Measurements from ENCODE around the gene PARD3.

Gene PARD3

GRCh38 chr10:34134602-34135001 is 680.5 kb downstream of the PARD3 start:
- H3K4me3 ChIP-seq (replicated peaks in 1 of 2; ENCODE audit: low read depth in 2 of 2, low read length in 2 of 2) = no peak overlapping the region
- no peak for DNase-seq (ENCODE audit: low read depth in 2 of 2)
- TF ChIP-seq CTCF (IDR thresholded peaks at IDR 0.05; ENCODE audit: low read depth, low read length) = no peak

- no peak overlapping the region for H3K4me3 ChIP-seq (replicated peaks in 1 of 2; ENCODE audit: low read depth in 2 of 2, low read length in 2 of 2)
- no peak for DNase-seq (ENCODE audit: low read depth in 2 of 2)
- TF ChIP-seq CTCF (IDR thresholded peaks at IDR 0.05; ENCODE audit: low read depth, low read length) = no peak
Observed at GRCh38 chr10:34133406-34133805, 681.7 kb downstream of the PARD3 start.

GRCh38 chr10:34131152-34131551 is 683.9 kb downstream of the PARD3 start:
- H3K4me3 ChIP-seq (replicated peaks in 1 of 2; ENCODE audit: low read depth in 2 of 2, low read length in 2 of 2) = no peak overlapping the region
- DNase-seq (ENCODE audit: low read depth in 2 of 2) = no peak
- TF ChIP-seq CTCF (IDR thresholded peaks at IDR 0.05; ENCODE audit: low read depth, low read length) = no peak

- DNase-seq (ENCODE audit: low read depth in 2 of 2) = no peak
- no peak for TF ChIP-seq CTCF (IDR thresholded peaks at IDR 0.05; ENCODE audit: low read depth, low read length)
- H3K4me3 ChIP-seq (replicated peaks in 1 of 2; ENCODE audit: low read depth in 2 of 2, low read length in 2 of 2) = no peak overlapping the region
Observed at GRCh38 chr10:34127676-34128075, 687.4 kb downstream of the PARD3 start.

- no peak for TF ChIP-seq CTCF (IDR thresholded peaks at IDR 0.05; ENCODE audit: low read depth, low read length)
- no peak overlapping the region for H3K4me3 ChIP-seq (replicated peaks in 1 of 2; ENCODE audit: low read depth in 2 of 2, low read length in 2 of 2)
- DNase-seq (ENCODE audit: low read depth in 2 of 2) = no peak
Observed at GRCh38 chr10:34126371-34127151, 688.5 kb downstream of the PARD3 start.

- TF ChIP-seq CTCF (IDR thresholded peaks at IDR 0.05; ENCODE audit: low read depth, low read length) = no peak
- DNase-seq (ENCODE audit: low read depth in 2 of 2) = no peak
- H3K4me3 ChIP-seq (replicated peaks in 1 of 2; ENCODE audit: low read depth in 2 of 2, low read length in 2 of 2) = no peak overlapping the region
Observed at GRCh38 chr10:34125702-34126101, 689.4 kb downstream of the PARD3 start.
